Right lobe of liver (tissue), 6 donors: Measurements from ENCODE around the gene NDUFB5. TPM values are rescaled to one million over a fixed set of nuclear protein-coding genes. Genes with fewer than 3 reads are reported as not detected.

Experiments
- ATAC-seq, 4 donors: fragments of 200-7000 bp; cut with Tn5 transposase; one replicate each; pipeline ENCODE4 v1.9.1; 2020; ENCODE audit warnings: mild to moderate bottlenecking in 4 of 4, moderate library complexity in 4 of 4
- DNase-seq, 3 donors: peaks; one replicate each; pipeline ENCODE4 v3.0.0-alpha.2; 2020
- H3K27ac ChIP-seq, 3 donors: fragments of 200-600 bp; one replicate each; pipeline ENCODE4 v1.8.0; 2022
- H3K27me3 ChIP-seq, 2 donors: fragments of 200-600 bp; one replicate each; pipeline ENCODE4 v1.8.0; 2022
- H3K36me3 ChIP-seq, 4 donors: fragments of 200-600 bp; sonication (generic) in 1 of 4; one replicate each; pipeline versions ENCODE4 v1.5.1 to v1.8.0; 2017 to 2022; ENCODE audit warnings: control low read depth in 1 of 4
- H3K4me1 ChIP-seq, 4 donors: fragments of 200-600 bp; sonication (generic) in 1 of 4; one replicate each; pipeline versions ENCODE4 v1.5.1 to v1.8.0; 2017 to 2022; ENCODE audit warnings: control low read depth in 1 of 4
- H3K4me3 ChIP-seq, 3 donors: fragments of 200-600 bp; one replicate each; pipeline ENCODE4 v1.8.0; 2022
- H3K9me3 ChIP-seq, 4 donors: fragments of 200-600 bp; sonication (generic) in 1 of 4; one replicate each; pipeline versions ENCODE4 v1.5.1 to v1.8.0; 2017 to 2022; ENCODE audit warnings: control low read depth in 1 of 4
- POLR2A ChIP-seq: fragments of 450-650 bp; IDR thresholded peaks from one replicate; pipeline ENCODE4 v1.6.1; 2017; ENCODE audit warnings: antibody characterized with exemption, mild to moderate bottlenecking
- WGBS: methylation state at CpG from one replicate; pipeline ENCODE4 v1.1.6; 2018; ENCODE audit warnings: low coverage, low lambda C conversion rate; ENCODE audit not compliant: insufficient coverage; ENCODE audit errors: missing lambda C conversion rate; 5-methylcytosine and 5-hydroxymethylcytosine counted together
- intact Hi-C, 2 donors: fragments of 100-400 bp; cut with DNase I; formaldehyde crosslinking; loops; one replicate each; pipeline versions ENCODE4 v1.11.2 to v1.14.1; 2022
- total RNA-seq, 6 experiments: library from RNA; depleted of rRNA in 2 of 6; stranded (reverse); fragments of >200 nt in 2 of 6; fragmentation: NEBNext Ultra II Directional in 3 of 6; extraction: Animal tissue kit (Norgen Biotek cat#: 25700) in 3 of 6; gene quantifications; one replicate each; pipeline versions ENCODE4 v1.1.0 to v1.2.4, GENCODE V29; 2016 to 2023
- TF ChIP-seq, protein P1 (sequence below), 4 donors: fragments of 200-600 bp in 3 of 4; fragments of 450-650 bp in 1 of 4; IDR thresholded peaks; one replicate each; pipeline versions ENCODE4 v1.5.1 to v1.8.0; 2016 to 2022; ENCODE audit warnings: antibody characterized with exemption in 4 of 4, mild to moderate bottlenecking in 2 of 4
- donor health status: DM: no; HTN: yes; CAD: no.
- donor health status: DM: no; HTN: no; CAD: no.
- donor health status: DM: no; HTN: no; CAD: no.
- donor health status: DM: no; HTN: yes; CAD: no.
- donor health status: DM: no; HTN: yes; CAD: no.

The NDUFB5 gene
- total RNA-seq, 6 experiments from 2014 or later = 53.4 to 102 (median 64.6) TPM

GRCh38 chr3:179591313-179591712 lies 13.3 kb upstream of the NDUFB5 start:
- H3K9me3 ChIP-seq = no peaks in the 10 kb centered on the region
- TF ChIP-seq POLR2A = no peak
- TF ChIP-seq, protein P1, sequence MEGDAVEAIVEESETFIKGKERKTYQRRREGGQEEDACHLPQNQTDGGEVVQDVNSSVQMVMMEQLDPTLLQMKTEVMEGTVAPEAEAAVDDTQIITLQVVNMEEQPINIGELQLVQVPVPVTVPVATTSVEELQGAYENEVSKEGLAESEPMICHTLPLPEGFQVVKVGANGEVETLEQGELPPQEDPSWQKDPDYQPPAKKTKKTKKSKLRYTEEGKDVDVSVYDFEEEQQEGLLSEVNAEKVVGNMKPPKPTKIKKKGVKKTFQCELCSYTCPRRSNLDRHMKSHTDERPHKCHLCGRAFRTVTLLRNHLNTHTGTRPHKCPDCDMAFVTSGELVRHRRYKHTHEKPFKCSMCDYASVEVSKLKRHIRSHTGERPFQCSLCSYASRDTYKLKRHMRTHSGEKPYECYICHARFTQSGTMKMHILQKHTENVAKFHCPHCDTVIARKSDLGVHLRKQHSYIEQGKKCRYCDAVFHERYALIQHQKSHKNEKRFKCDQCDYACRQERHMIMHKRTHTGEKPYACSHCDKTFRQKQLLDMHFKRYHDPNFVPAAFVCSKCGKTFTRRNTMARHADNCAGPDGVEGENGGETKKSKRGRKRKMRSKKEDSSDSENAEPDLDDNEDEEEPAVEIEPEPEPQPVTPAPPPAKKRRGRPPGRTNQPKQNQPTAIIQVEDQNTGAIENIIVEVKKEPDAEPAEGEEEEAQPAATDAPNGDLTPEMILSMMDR (IDR thresholded peaks at IDR 0.05) = no peak
- H3K27me3 ChIP-seq = no peaks in the 10 kb centered on the region
- 87% methylated on average over 1 of the region's 1 CpG for WGBS
- H3K36me3 ChIP-seq = peaks cover 1 to 75% (median 27%) of the 10 kb centered on the region in 4 donors
- ATAC-seq = peak in 2 of 4 donors; percentile 29 to 33
- no peak for DNase-seq
- no peak overlapping the region for H3K27ac ChIP-seq
- no peaks in the 10 kb centered on the region for H3K4me1 ChIP-seq
- H3K4me3 ChIP-seq = no peak overlapping the region
- intact Hi-C loops = no loop called here

DNA sequence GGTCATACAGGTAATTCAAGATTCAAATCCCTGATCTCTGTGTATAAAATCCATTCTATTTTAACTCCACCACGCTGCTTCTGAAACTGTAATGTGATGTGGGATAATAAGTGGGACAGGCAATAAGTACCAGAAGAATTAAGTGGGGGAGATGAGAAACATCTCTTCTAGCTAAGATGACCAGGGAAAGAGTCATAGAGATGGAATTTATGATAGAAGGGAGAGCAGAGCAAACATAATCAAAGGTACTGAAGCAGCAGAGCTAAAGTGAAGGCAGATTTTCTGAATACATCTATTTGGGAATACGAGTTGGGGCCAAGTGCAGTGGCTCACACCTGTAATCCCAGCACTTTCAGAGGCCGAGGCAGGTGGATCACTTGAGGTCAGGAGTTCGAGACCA lies 5.1 kb upstream of the NDUFB5 start:
- DNase-seq = no peak
- TF ChIP-seq, protein P1 (IDR thresholded peaks at IDR 0.05) = no peak
- no peak for TF ChIP-seq POLR2A
- Histone ChIP-seq H3K36me3 (peaks cover 9 to 56% (median 20%) of the 10 kb centered on the region in 4 donors), H3K4me3 (no peak overlapping the region), H3K9me3 (no peaks in the 10 kb centered on the region), H3K27me3 (no peaks in the 10 kb centered on the region), H3K4me1 (peaks cover 0 to 8% (median 4%) of the 10 kb centered on the region in 4 donors), H3K27ac (no peak overlapping the region)
- 100% methylated on average over 2 of the region's 4 CpGs for WGBS
- no peak for ATAC-seq
- intact Hi-C loops = no loop called here

DNA sequence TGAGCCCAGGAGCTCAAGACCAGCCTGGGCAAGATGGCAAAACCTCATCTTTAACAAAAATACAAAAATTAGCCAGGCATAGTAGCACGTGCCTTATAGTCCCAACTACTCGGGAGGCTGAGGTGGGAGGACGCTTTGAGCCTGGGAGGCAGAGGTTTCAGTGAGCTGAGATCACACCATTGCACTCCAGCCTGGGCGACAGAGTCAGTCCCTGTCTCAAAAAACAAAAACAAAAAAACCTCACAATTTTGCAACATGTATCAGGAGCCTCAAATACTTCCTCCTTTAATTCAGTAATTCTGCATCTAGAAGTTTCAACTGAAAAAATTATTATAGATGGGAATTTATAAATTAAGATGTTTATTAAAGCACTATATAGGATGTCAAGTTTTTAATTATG lies 1.3 kb upstream of the NDUFB5 start:
- TF ChIP-seq, protein P1 (IDR thresholded peaks at IDR 0.05) = no peak
- no peak for TF ChIP-seq POLR2A
- Histone ChIP-seq H3K4me1 (peaks cover 0 to 20% (median 7%) of the 10 kb centered on the region in 4 donors), H3K27me3 (no peaks in the 10 kb centered on the region), H3K4me3 (peak overlapping the region in 2 of 3 donors; percentile 66 to 80), H3K9me3 (no peaks in the 10 kb centered on the region), H3K36me3 (peaks cover 0 to 32% (median 12%) of the 10 kb centered on the region in 4 donors), H3K27ac (no peak overlapping the region)
- no peak for DNase-seq
- intact Hi-C loops = no loop called here
- no peak for ATAC-seq
- 73% methylated on average over 4 of the region's 4 CpGs for WGBS

GRCh38 chr3:179603831-179604230 lies 763 bp upstream of the NDUFB5 start:
- no peaks in the 10 kb centered on the region for H3K27me3 ChIP-seq
- intact Hi-C loops = no loop called here
- H3K4me1 ChIP-seq = peaks cover 0 to 20% (median 7%) of the 10 kb centered on the region in 4 donors
- DNase-seq (no peak), ATAC-seq (no peak)
- peaks cover 0 to 27% (median 11%) of the 10 kb centered on the region in 4 donors for H3K36me3 ChIP-seq
- TF ChIP-seq, protein P1 (IDR thresholded peaks at IDR 0.05) = no peak
- no peak for TF ChIP-seq POLR2A
- peak overlapping the region; percentile 64 to 80 (median 66) for H3K4me3 ChIP-seq
- WGBS = 3% methylated on average over 3 of the region's 3 CpGs
- H3K27ac ChIP-seq = peak overlapping the region; percentile 76 to 91 (median 78)
- H3K9me3 ChIP-seq = no peaks in the 10 kb centered on the region
